GM12878 (cell line): Measurements from ENCODE around the gene NPR1. TPM values are rescaled to one million over a fixed set of nuclear protein-coding genes. Genes with fewer than 3 reads are reported as not detected.

Experiments used
- RAD21 ChIP-seq: IDR thresholded peaks from 2 replicates; pipeline ENCODE4 v1.6.1; 2011; ENCODE audit warnings: mild to moderate bottlenecking, low read depth, low read length, moderate library complexity; ENCODE audit not compliant: insufficient read depth
- SMAD1 ChIP-seq: fragments of 450-650 bp; IDR thresholded peaks from 2 replicates; pipeline ENCODE4 v1.6.1; 2018; ENCODE audit warnings: mild to moderate bottlenecking, low read depth; ENCODE audit not compliant: partially characterized antibody
- microRNA-seq: library from miRNA; unstranded; fragments of <30 nt; microRNA quantifications from one replicate; pipeline ENCODE4, GENCODE V29; 2018
- polyA plus RNA-seq, 11 experiments: library from polyadenylated mRNA; depleted of rRNA in 4 of 11; unstranded in 6 of 11; stranded (reverse) in 5 of 11; fragments of >200 nt; fragmentation: Nextera tagmentation in 4 of 11; fragmentation: Illumina TruSeq in 1 of 11; extraction: Ambion mirVana in 4 of 11; extraction: Trizol in 1 of 11; gene quantifications; 1 replicate in 1 of 11; 2 replicates in 10 of 11; pipeline versions ENCODE4 v1.2.1 to v1.2.3, GENCODE V29; 2011 to 2016; ENCODE audit warnings: inconsistent platforms in 2 of 11, missing spikeins in 2 of 11, low read depth in 1 of 11
- small RNA-seq: library from RNA; depleted of rRNA; stranded (forward); fragments of <200 nt; gene quantifications from one replicate; pipeline ENCODE3, GENCODE V24; 2014
- total RNA-seq, 4 experiments: library from RNA; depleted of rRNA in 3 of 4; stranded (reverse); fragments of >200 nt in 3 of 4; fragmentation: Illumina TruSeq in 1 of 4; extraction: Trizol in 1 of 4; gene quantifications; 2 replicates each; pipeline versions ENCODE4 v1.2.1 to v1.2.3, GENCODE V29; 2013 to 2021
- TF ChIP-seq, protein P1 (sequence below): IDR thresholded peaks from 2 replicates; pipeline ENCODE4 v1.6.1; 2012; ENCODE audit warnings: mild to moderate bottlenecking, low read depth, low read length

NPR1 gene
- total and polyA plus RNA-seq, 10 of the 15 experiments (the other 5 are each of a cell fraction or from before 2014, with no cell fraction given): 0.09 to 2.1 (median 0.28) TPM; not detected in 1

DNA sequence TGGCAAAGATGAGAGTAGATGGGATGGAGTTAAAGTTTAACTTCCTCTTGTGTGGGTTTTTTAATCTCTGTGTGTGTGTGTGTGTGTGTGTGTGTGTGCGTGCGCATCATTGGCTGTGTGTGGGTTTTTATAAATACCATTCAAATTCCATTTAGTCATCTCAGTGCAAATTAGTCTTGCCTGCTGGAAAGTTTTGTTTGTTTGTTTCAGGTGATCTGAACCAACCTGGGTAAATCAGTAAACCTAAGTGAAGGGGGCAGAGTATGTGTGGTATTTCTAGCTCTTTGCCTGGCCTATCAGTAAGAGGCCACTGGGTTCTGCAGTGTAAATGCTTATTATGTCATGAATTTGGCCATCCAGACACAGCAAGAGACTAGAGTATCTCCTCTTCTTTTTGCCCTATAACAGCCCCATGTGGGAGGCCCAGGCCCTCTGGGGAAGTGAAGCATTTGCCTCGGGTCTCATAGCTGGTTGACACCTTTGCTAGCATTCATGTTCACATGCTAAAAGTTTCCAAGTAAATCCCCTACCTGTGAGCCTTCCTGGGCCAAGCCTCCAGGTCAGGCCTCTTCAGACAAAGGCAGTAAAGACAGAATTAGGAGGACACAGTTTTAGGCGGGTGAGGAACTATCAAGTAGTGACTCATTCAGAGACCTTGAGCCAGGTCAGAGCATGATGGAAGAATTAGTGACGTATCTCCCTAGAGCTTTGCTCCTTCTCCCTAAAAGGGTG lies 64.1 kb downstream of the NPR1 start (continued):
- TF ChIP-seq SMAD1 (peak; percentile 61), RAD21 (no peak)
- TF ChIP-seq, protein P1, sequence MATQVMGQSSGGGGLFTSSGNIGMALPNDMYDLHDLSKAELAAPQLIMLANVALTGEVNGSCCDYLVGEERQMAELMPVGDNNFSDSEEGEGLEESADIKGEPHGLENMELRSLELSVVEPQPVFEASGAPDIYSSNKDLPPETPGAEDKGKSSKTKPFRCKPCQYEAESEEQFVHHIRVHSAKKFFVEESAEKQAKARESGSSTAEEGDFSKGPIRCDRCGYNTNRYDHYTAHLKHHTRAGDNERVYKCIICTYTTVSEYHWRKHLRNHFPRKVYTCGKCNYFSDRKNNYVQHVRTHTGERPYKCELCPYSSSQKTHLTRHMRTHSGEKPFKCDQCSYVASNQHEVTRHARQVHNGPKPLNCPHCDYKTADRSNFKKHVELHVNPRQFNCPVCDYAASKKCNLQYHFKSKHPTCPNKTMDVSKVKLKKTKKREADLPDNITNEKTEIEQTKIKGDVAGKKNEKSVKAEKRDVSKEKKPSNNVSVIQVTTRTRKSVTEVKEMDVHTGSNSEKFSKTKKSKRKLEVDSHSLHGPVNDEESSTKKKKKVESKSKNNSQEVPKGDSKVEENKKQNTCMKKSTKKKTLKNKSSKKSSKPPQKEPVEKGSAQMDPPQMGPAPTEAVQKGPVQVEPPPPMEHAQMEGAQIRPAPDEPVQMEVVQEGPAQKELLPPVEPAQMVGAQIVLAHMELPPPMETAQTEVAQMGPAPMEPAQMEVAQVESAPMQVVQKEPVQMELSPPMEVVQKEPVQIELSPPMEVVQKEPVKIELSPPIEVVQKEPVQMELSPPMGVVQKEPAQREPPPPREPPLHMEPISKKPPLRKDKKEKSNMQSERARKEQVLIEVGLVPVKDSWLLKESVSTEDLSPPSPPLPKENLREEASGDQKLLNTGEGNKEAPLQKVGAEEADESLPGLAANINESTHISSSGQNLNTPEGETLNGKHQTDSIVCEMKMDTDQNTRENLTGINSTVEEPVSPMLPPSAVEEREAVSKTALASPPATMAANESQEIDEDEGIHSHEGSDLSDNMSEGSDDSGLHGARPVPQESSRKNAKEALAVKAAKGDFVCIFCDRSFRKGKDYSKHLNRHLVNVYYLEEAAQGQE: no peak

Small RNA genes within 50 kb of the gene (microRNA-seq; reads per million reads assigned to microRNA genes)
- not detected for gene MIR8083

Small RNA genes within 50 kb of the gene (small RNA-seq; reads per million reads assigned to genes)
- gene MIR8083 (not detected), gene RF00019 (not detected), gene RN7SL372P (not detected)

Other genes with a start within 250 kb of the NPR1 start
Only the 7 nearest of the 16 such genes appear.
- gene S100A14, start 62.4 kb upstream of the NPR1 start, total RNA-seq (2014; rRNA removed): 0.28 and 0.33 TPM in 2 replicates
- gene S100A14, start 62.4 kb upstream of the NPR1 start, total RNA-seq (2014; rRNA removed; fragmentation: Illumina TruSeq; extraction: Trizol): 0.28 TPM in 1 of 2 replicates, not detected in the other
- 0.53 and 0.54 TPM in 2 replicates for gene S100A14, start 62.4 kb upstream of the NPR1 start, total RNA-seq (2021)
- gene S100A14, start 62.4 kb upstream of the NPR1 start, polyA plus RNA-seq (2011; rRNA removed): 0.58 and 0.89 TPM in 2 replicates
- gene S100A14, start 62.4 kb upstream of the NPR1 start, polyA plus RNA-seq (2014; fragmentation: Illumina TruSeq; extraction: Trizol): 0.35 and 0.46 TPM in 2 replicates
- under 1 TPM in 1 of 2 experiments, not detected in 1; 0.20 TPM for gene S100A14, start 62.4 kb upstream of the NPR1 start, polyA plus RNA-seq (2014; fragmentation: Nextera tagmentation; extraction: Ambion mirVana)
- 0.28 and 0.77 TPM in 2 replicates for gene S100A14, start 62.4 kb upstream of the NPR1 start, polyA plus RNA-seq (2014; rRNA removed)
- gene S100A14, start 62.4 kb upstream of the NPR1 start, polyA plus RNA-seq (2016; fragmentation: Nextera tagmentation; extraction: Ambion mirVana): not detected
- 6.2 and 8.1 TPM in 2 replicates for gene S100A13, start 51.2 kb upstream of the NPR1 start, total RNA-seq (2014; rRNA removed)
- gene S100A13, start 51.2 kb upstream of the NPR1 start, total RNA-seq (2014; rRNA removed; fragmentation: Illumina TruSeq; extraction: Trizol): 7.9 and 9.1 TPM in 2 replicates
- gene S100A13, start 51.2 kb upstream of the NPR1 start, total RNA-seq (2021): 10.3 and 12.8 TPM in 2 replicates
- gene S100A13, start 51.2 kb upstream of the NPR1 start, polyA plus RNA-seq (2011; rRNA removed): 5.6 and 6.6 TPM in 2 replicates
- 10.1 and 10.3 TPM in 2 replicates for gene S100A13, start 51.2 kb upstream of the NPR1 start, polyA plus RNA-seq (2014; fragmentation: Illumina TruSeq; extraction: Trizol)
- 10 to 100 TPM; 29.7 to 30.9 TPM for gene S100A13, start 51.2 kb upstream of the NPR1 start, polyA plus RNA-seq (2014; fragmentation: Nextera tagmentation; extraction: Ambion mirVana)
- 13.0 and 17.1 TPM in 2 replicates for gene S100A13, start 51.2 kb upstream of the NPR1 start, polyA plus RNA-seq (2014; rRNA removed)
- gene S100A13, start 51.2 kb upstream of the NPR1 start, polyA plus RNA-seq (2016; fragmentation: Nextera tagmentation; extraction: Ambion mirVana): 1 to 10 TPM; 5.7 to 7.3 TPM
- gene S100A1, start 50.3 kb upstream of the NPR1 start, total RNA-seq (2014; rRNA removed): not detected in 2 replicates
- not detected in 2 replicates for gene S100A1, start 50.3 kb upstream of the NPR1 start, total RNA-seq (2014; rRNA removed; fragmentation: Illumina TruSeq; extraction: Trizol)
- gene S100A1, start 50.3 kb upstream of the NPR1 start, total RNA-seq (2021): not detected in 2 replicates
- gene S100A1, start 50.3 kb upstream of the NPR1 start, polyA plus RNA-seq (2011; rRNA removed): not detected in 2 replicates
- gene S100A1, start 50.3 kb upstream of the NPR1 start, polyA plus RNA-seq (2014; fragmentation: Illumina TruSeq; extraction: Trizol): not detected in 2 replicates
- under 1 TPM in 1 of 2 experiments, not detected in 1; 0.13 TPM for gene S100A1, start 50.3 kb upstream of the NPR1 start, polyA plus RNA-seq (2014; fragmentation: Nextera tagmentation; extraction: Ambion mirVana)
- gene S100A1, start 50.3 kb upstream of the NPR1 start, polyA plus RNA-seq (2014; rRNA removed): 0.03 TPM in 1 of 2 replicates, not detected in the other
- gene S100A1, start 50.3 kb upstream of the NPR1 start, polyA plus RNA-seq (2016; fragmentation: Nextera tagmentation; extraction: Ambion mirVana): under 1 TPM in 1 of 2 experiments, not detected in 1; 0.29 TPM
- gene CHTOP, start 44.6 kb upstream of the NPR1 start, total RNA-seq (2014; rRNA removed): 48.0 and 48.5 TPM in 2 replicates
- 46.5 and 48.7 TPM in 2 replicates for gene CHTOP, start 44.6 kb upstream of the NPR1 start, total RNA-seq (2014; rRNA removed; fragmentation: Illumina TruSeq; extraction: Trizol)
- 60.1 and 61.5 TPM in 2 replicates for gene CHTOP, start 44.6 kb upstream of the NPR1 start, total RNA-seq (2021)
- 93.8 and 98.9 TPM in 2 replicates for gene CHTOP, start 44.6 kb upstream of the NPR1 start, polyA plus RNA-seq (2011; rRNA removed)
- gene CHTOP, start 44.6 kb upstream of the NPR1 start, polyA plus RNA-seq (2014; fragmentation: Illumina TruSeq; extraction: Trizol): 47.4 and 51.5 TPM in 2 replicates
- 10 to 100 TPM in 1 of 2 experiments, 1 to 10 TPM in 1; 8.4 to 15.9 TPM for gene CHTOP, start 44.6 kb upstream of the NPR1 start, polyA plus RNA-seq (2014; fragmentation: Nextera tagmentation; extraction: Ambion mirVana)
- gene CHTOP, start 44.6 kb upstream of the NPR1 start, polyA plus RNA-seq (2014; rRNA removed): 64.5 and 65.4 TPM in 2 replicates
- 10 to 100 TPM; 53.1 to 56.2 TPM for gene CHTOP, start 44.6 kb upstream of the NPR1 start, polyA plus RNA-seq (2016; fragmentation: Nextera tagmentation; extraction: Ambion mirVana)
- 47.1 and 48.3 TPM in 2 replicates for gene SNAPIN, start 20.0 kb upstream of the NPR1 start, total RNA-seq (2014; rRNA removed)
- 29.7 and 31.4 TPM in 2 replicates for gene SNAPIN, start 20.0 kb upstream of the NPR1 start, total RNA-seq (2014; rRNA removed; fragmentation: Illumina TruSeq; extraction: Trizol)
- gene SNAPIN, start 20.0 kb upstream of the NPR1 start, total RNA-seq (2021): 25.7 and 30.8 TPM in 2 replicates
- 37.8 and 40.6 TPM in 2 replicates for gene SNAPIN, start 20.0 kb upstream of the NPR1 start, polyA plus RNA-seq (2011; rRNA removed)
- 34.5 and 36.6 TPM in 2 replicates for gene SNAPIN, start 20.0 kb upstream of the NPR1 start, polyA plus RNA-seq (2014; fragmentation: Illumina TruSeq; extraction: Trizol)
- gene SNAPIN, start 20.0 kb upstream of the NPR1 start, polyA plus RNA-seq (2014; fragmentation: Nextera tagmentation; extraction: Ambion mirVana): 10 to 100 TPM; 12.4 to 25.0 TPM
- gene SNAPIN, start 20.0 kb upstream of the NPR1 start, polyA plus RNA-seq (2014; rRNA removed): 50.9 and 58.5 TPM in 2 replicates
- 10 to 100 TPM; 74.5 to 78.1 TPM for gene SNAPIN, start 20.0 kb upstream of the NPR1 start, polyA plus RNA-seq (2016; fragmentation: Nextera tagmentation; extraction: Ambion mirVana)
- gene ILF2, start 7.7 kb upstream of the NPR1 start, total RNA-seq (2014; rRNA removed): 309 and 334 TPM in 2 replicates
- gene ILF2, start 7.7 kb upstream of the NPR1 start, total RNA-seq (2014; rRNA removed; fragmentation: Illumina TruSeq; extraction: Trizol): 405 and 431 TPM in 2 replicates
- gene ILF2, start 7.7 kb upstream of the NPR1 start, total RNA-seq (2021): 261 and 266 TPM in 2 replicates
- gene ILF2, start 7.7 kb upstream of the NPR1 start, polyA plus RNA-seq (2011; rRNA removed): 452 and 462 TPM in 2 replicates
- 520 and 601 TPM in 2 replicates for gene ILF2, start 7.7 kb upstream of the NPR1 start, polyA plus RNA-seq (2014; fragmentation: Illumina TruSeq; extraction: Trizol)
- 100 to 1,000 TPM; 444 to 455 TPM for gene ILF2, start 7.7 kb upstream of the NPR1 start, polyA plus RNA-seq (2014; fragmentation: Nextera tagmentation; extraction: Ambion mirVana)
- 266 and 287 TPM in 2 replicates for gene ILF2, start 7.7 kb upstream of the NPR1 start, polyA plus RNA-seq (2014; rRNA removed)
- 100 to 1,000 TPM; 484 to 487 TPM for gene ILF2, start 7.7 kb upstream of the NPR1 start, polyA plus RNA-seq (2016; fragmentation: Nextera tagmentation; extraction: Ambion mirVana)
- gene INTS3, start 49.4 kb downstream of the NPR1 start, total RNA-seq (2014; rRNA removed): 32.7 and 36.1 TPM in 2 replicates
- gene INTS3, start 49.4 kb downstream of the NPR1 start, total RNA-seq (2014; rRNA removed; fragmentation: Illumina TruSeq; extraction: Trizol): 25.0 and 25.2 TPM in 2 replicates
- gene INTS3, start 49.4 kb downstream of the NPR1 start, total RNA-seq (2021): 44.0 and 48.3 TPM in 2 replicates
- 78.6 and 87.4 TPM in 2 replicates for gene INTS3, start 49.4 kb downstream of the NPR1 start, polyA plus RNA-seq (2011; rRNA removed)
- 36.3 and 37.1 TPM in 2 replicates for gene INTS3, start 49.4 kb downstream of the NPR1 start, polyA plus RNA-seq (2014; fragmentation: Illumina TruSeq; extraction: Trizol)
- 10 to 100 TPM; 12.6 to 14.0 TPM for gene INTS3, start 49.4 kb downstream of the NPR1 start, polyA plus RNA-seq (2014; fragmentation: Nextera tagmentation; extraction: Ambion mirVana)
- 31.3 and 32.3 TPM in 2 replicates for gene INTS3, start 49.4 kb downstream of the NPR1 start, polyA plus RNA-seq (2014; rRNA removed)
- 10 to 100 TPM; 28.2 to 30.4 TPM for gene INTS3, start 49.4 kb downstream of the NPR1 start, polyA plus RNA-seq (2016; fragmentation: Nextera tagmentation; extraction: Ambion mirVana)